Measurements from ENCODE around the gene ZNF740. TPM values are rescaled to one million over a fixed set of nuclear protein-coding genes. Genes with fewer than 3 reads are reported as not detected.

Gene ZNF740
- polyA plus RNA-seq, 1 donor from 2014 or later = 24.3 TPM

DNA sequence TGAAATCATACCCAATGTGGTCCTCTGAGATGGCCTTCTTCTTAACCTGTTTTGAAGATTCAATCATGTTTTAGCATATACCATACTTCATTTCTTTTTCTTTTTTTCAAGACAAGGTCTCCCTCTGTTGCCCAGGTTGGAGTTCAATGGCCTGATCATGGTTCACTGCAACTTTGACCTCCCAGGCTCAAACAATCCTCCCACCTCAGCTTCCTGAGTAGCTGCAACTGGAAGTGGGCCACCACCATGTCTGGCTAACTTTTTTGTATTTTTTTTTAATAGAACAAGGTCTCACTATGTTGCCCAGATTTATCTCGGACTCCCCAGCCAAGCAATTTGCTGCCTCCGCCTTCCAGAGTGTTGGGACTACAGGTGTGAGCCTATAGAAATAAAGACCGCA is 46.8 kb upstream of the ZNF740 start:
- Histone ChIP-seq H3K9me2 (ENCODE audit: insufficient read depth, low read length) (no peaks in the 10 kb centered on the region), H3K4me2 (ENCODE audit: low read length) (no peak overlapping the region), H3K4me3 (ENCODE audit: low read length) (no peak overlapping the region), H4K20me1 (ENCODE audit: insufficient read depth) (no peaks in the 10 kb centered on the region), H3K9me3 (ENCODE audit: low read length) (no peaks in the 10 kb centered on the region), H3K9ac (ENCODE audit: low read length) (no peak overlapping the region), H3K36me3 (ENCODE audit: insufficient read depth, low read length) (no peaks in the 10 kb centered on the region), H3K27me3 (ENCODE audit: insufficient read depth, low read depth, low read length) (no peaks in the 10 kb centered on the region), H3F3A (ENCODE audit: insufficient read depth, low read length, poor library complexity, severe bottlenecking) (no peaks in the 10 kb centered on the region), H2AFZ (ENCODE audit: low read depth, low read length) (no peak overlapping the region), H3K27ac (ENCODE audit: low read length) (no peak overlapping the region), H3K79me2 (replicated peaks; ENCODE audit: insufficient read depth, low read length) (no peaks in the 10 kb centered on the region)
- TF ChIP-seq TAF1 (IDR thresholded peaks at IDR 0.05; ENCODE audit: low read depth) = no peak
- TF ChIP-seq EZH2 (IDR thresholded peaks at IDR 0.05; ENCODE audit: borderline replicate concordance, insufficient read depth, low read length, poor library complexity, severe bottlenecking) = no peak
- no peak for TF ChIP-seq RAD21 (conservative IDR thresholded peaks at IDR 0.05)
- TF ChIP-seq, protein P1, sequence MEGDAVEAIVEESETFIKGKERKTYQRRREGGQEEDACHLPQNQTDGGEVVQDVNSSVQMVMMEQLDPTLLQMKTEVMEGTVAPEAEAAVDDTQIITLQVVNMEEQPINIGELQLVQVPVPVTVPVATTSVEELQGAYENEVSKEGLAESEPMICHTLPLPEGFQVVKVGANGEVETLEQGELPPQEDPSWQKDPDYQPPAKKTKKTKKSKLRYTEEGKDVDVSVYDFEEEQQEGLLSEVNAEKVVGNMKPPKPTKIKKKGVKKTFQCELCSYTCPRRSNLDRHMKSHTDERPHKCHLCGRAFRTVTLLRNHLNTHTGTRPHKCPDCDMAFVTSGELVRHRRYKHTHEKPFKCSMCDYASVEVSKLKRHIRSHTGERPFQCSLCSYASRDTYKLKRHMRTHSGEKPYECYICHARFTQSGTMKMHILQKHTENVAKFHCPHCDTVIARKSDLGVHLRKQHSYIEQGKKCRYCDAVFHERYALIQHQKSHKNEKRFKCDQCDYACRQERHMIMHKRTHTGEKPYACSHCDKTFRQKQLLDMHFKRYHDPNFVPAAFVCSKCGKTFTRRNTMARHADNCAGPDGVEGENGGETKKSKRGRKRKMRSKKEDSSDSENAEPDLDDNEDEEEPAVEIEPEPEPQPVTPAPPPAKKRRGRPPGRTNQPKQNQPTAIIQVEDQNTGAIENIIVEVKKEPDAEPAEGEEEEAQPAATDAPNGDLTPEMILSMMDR (IDR thresholded peaks at IDR 0.05; ENCODE audit: poor library complexity, severe bottlenecking) = no peak
- TF ChIP-seq, protein P2, sequence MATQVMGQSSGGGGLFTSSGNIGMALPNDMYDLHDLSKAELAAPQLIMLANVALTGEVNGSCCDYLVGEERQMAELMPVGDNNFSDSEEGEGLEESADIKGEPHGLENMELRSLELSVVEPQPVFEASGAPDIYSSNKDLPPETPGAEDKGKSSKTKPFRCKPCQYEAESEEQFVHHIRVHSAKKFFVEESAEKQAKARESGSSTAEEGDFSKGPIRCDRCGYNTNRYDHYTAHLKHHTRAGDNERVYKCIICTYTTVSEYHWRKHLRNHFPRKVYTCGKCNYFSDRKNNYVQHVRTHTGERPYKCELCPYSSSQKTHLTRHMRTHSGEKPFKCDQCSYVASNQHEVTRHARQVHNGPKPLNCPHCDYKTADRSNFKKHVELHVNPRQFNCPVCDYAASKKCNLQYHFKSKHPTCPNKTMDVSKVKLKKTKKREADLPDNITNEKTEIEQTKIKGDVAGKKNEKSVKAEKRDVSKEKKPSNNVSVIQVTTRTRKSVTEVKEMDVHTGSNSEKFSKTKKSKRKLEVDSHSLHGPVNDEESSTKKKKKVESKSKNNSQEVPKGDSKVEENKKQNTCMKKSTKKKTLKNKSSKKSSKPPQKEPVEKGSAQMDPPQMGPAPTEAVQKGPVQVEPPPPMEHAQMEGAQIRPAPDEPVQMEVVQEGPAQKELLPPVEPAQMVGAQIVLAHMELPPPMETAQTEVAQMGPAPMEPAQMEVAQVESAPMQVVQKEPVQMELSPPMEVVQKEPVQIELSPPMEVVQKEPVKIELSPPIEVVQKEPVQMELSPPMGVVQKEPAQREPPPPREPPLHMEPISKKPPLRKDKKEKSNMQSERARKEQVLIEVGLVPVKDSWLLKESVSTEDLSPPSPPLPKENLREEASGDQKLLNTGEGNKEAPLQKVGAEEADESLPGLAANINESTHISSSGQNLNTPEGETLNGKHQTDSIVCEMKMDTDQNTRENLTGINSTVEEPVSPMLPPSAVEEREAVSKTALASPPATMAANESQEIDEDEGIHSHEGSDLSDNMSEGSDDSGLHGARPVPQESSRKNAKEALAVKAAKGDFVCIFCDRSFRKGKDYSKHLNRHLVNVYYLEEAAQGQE (IDR thresholded peaks at IDR 0.05; ENCODE audit: borderline replicate concordance) = no peak
- TF ChIP-seq SMC3 (conservative IDR thresholded peaks at IDR 0.05; ENCODE audit: poor library complexity) = no peak
- no peak for TF ChIP-seq MXI1 (conservative IDR thresholded peaks at IDR 0.05; ENCODE audit: poor library complexity, severe bottlenecking)
- no peak for TF ChIP-seq POLR2AphosphoS5 (IDR thresholded peaks at IDR 0.05)
- no peak for TF ChIP-seq EP300 (conservative IDR thresholded peaks at IDR 0.05; ENCODE audit: poor library complexity, severe bottlenecking)

DNA sequence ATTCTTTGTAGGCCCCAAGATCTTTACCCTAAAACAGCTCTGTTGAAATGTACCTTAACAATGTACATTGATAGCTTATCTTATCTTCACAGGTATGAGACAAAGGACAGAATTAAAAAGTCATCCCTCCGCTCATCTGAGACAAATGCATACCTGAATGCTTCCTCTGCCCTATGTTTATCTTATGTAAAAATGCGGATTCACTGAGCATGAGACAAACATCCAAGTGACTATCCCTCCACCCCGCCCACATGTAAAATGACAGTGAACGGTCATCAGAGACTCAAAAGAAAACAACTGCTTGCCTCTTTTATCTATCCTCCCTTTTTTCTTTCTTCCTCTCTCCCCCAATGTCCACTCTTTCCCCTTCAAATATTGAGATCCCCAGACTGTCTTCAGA is 37.2 kb upstream of the ZNF740 start:
- Histone ChIP-seq H3K27me3 (ENCODE audit: insufficient read depth, low read depth, low read length) (no peaks in the 10 kb centered on the region), H3F3A (ENCODE audit: insufficient read depth, low read length, poor library complexity, severe bottlenecking) (no peaks in the 10 kb centered on the region), H2AFZ (ENCODE audit: low read depth, low read length) (no peak overlapping the region), H3K9ac (ENCODE audit: low read length) (no peak overlapping the region), H4K20me1 (ENCODE audit: insufficient read depth) (no peaks in the 10 kb centered on the region), H3K9me2 (ENCODE audit: insufficient read depth, low read length) (no peaks in the 10 kb centered on the region), H3K36me3 (ENCODE audit: insufficient read depth, low read length) (no peaks in the 10 kb centered on the region), H3K4me3 (ENCODE audit: low read length) (no peak overlapping the region), H3K4me2 (ENCODE audit: low read length) (no peak overlapping the region), H3K27ac (ENCODE audit: low read length) (no peak overlapping the region), H3K79me2 (replicated peaks; ENCODE audit: insufficient read depth, low read length) (no peaks in the 10 kb centered on the region), H3K9me3 (ENCODE audit: low read length) (no peaks in the 10 kb centered on the region)
- TF ChIP-seq TAF1 (IDR thresholded peaks at IDR 0.05; ENCODE audit: low read depth) (no peak), POLR2AphosphoS5 (IDR thresholded peaks at IDR 0.05) (no peak), SMC3 (conservative IDR thresholded peaks at IDR 0.05; ENCODE audit: poor library complexity) (no peak), RAD21 (conservative IDR thresholded peaks at IDR 0.05) (no peak), EZH2 (IDR thresholded peaks at IDR 0.05; ENCODE audit: borderline replicate concordance, insufficient read depth, low read length, poor library complexity, severe bottlenecking) (no peak), EP300 (conservative IDR thresholded peaks at IDR 0.05; ENCODE audit: poor library complexity, severe bottlenecking) (no peak), MXI1 (conservative IDR thresholded peaks at IDR 0.05; ENCODE audit: poor library complexity, severe bottlenecking) (no peak)
- TF ChIP-seq, protein P2 (IDR thresholded peaks at IDR 0.05; ENCODE audit: borderline replicate concordance) = no peak
- TF ChIP-seq, protein P1 (IDR thresholded peaks at IDR 0.05; ENCODE audit: poor library complexity, severe bottlenecking) = no peak

All from neural cell (in vitro differentiated cells).